Measurements from ENCODE around the gene KLF2. TPM values are rescaled to one million over a fixed set of nuclear protein-coding genes. Genes with fewer than 3 reads are reported as not detected.

KLF2 gene
- total RNA-seq, 3 donors from 2014 or later: 8.1 to 29.5 (median 23.4) TPM

- no peak for TF ChIP-seq CTCF (IDR thresholded peaks at IDR 0.05)
- Histone ChIP-seq H3K4me1 (ENCODE audit: low read depth) (peaks cover 4% of the 10 kb centered on the region), H3K4me3 (no peak overlapping the region), H3K36me3 (ENCODE audit: low read depth) (no peaks in the 10 kb centered on the region), H3K9me3 (no peaks in the 10 kb centered on the region)
- ATAC-seq (no peak), DNase-seq (no peak)
- intact Hi-C loops (cut with DNase I, micrococcal nuclease): no loop called here
These were observed 29.6 kb upstream of the KLF2 start for GRCh38 chr19:16295057-16295456.

GRCh38 chr19:16296713-16297112 is 27.9 kb upstream of the KLF2 start:
- Histone ChIP-seq H3K36me3 (ENCODE audit: low read depth) (no peaks in the 10 kb centered on the region), H3K4me3 (no peak overlapping the region), H3K9me3 (no peaks in the 10 kb centered on the region), H3K4me1 (ENCODE audit: low read depth) (peaks cover 4% of the 10 kb centered on the region)
- no peak for TF ChIP-seq CTCF (IDR thresholded peaks at IDR 0.05)
- intact Hi-C loops (cut with DNase I, micrococcal nuclease): no loop called here
- ATAC-seq (peak; percentile 57), DNase-seq (no peak)

- TF ChIP-seq CTCF (IDR thresholded peaks at IDR 0.05): no peak
- H3K36me3 ChIP-seq (ENCODE audit: low read depth): no peaks in the 10 kb centered on the region
- H3K9me3 ChIP-seq: no peaks in the 10 kb centered on the region
- H3K4me1 ChIP-seq (ENCODE audit: low read depth): peaks cover 2% of the 10 kb centered on the region
- intact Hi-C loops (cut with DNase I, micrococcal nuclease): no loop called here
- DNase-seq (peak; percentile 63 to 75 (median 65)), ATAC-seq (peak; percentile 90)
- no peak overlapping the region for H3K4me3 ChIP-seq
These were observed 26.9 kb upstream of the KLF2 start for GRCh38 chr19:16297575-16298178.

- H3K9me3 ChIP-seq: no peaks in the 10 kb centered on the region
- no peak for ATAC-seq
- intact Hi-C loops (cut with DNase I, micrococcal nuclease): no loop called here
These were observed 26.3 kb upstream of the KLF2 start for GRCh38 chr19:16298334-16298733.

GRCh38 chr19:16301999-16302694 is 22.5 kb upstream of the KLF2 start:
- intact Hi-C loops (cut with DNase I, micrococcal nuclease): no loop called here
- no peak for TF ChIP-seq CTCF (IDR thresholded peaks at IDR 0.05)
- H3K36me3 ChIP-seq (ENCODE audit: low read depth): no peaks in the 10 kb centered on the region
- DNase-seq (no peak), ATAC-seq (peak; percentile 25)
- H3K4me1 ChIP-seq (ENCODE audit: low read depth): no peaks in the 10 kb centered on the region
- H3K9me3 ChIP-seq: no peaks in the 10 kb centered on the region
- H3K4me3 ChIP-seq: no peak overlapping the region

More at GRCh38 chr19:16298334-16298733, 26.3 kb upstream of the KLF2 start:
- Histone ChIP-seq H3K4me3 (no peak overlapping the region), H3K4me1 (ENCODE audit: low read depth) (no peaks in the 10 kb centered on the region), H3K36me3 (ENCODE audit: low read depth) (no peaks in the 10 kb centered on the region)
- DNase-seq: no peak
- no peak for TF ChIP-seq CTCF (IDR thresholded peaks at IDR 0.05)
